GM23338 (cell line): ENCODE results near the gene RCAN1. TPM values are rescaled to one million over a fixed set of nuclear protein-coding genes. Genes with fewer than 3 reads are reported as not detected.
"Not testable (repeated sequence)": the region's sequence is repeated elsewhere in the genome, so short reads cannot be mapped to it uniquely, and the experiment has no call there.

ENCODE experiments used
- ATAC-seq: fragments of 200-7000 bp; cut with Tn5 transposase; 3 replicates; pipeline ENCODE4 v1.9.1; 2020
- DNase-seq: peaks from one replicate; pipeline ENCODE4 v3.0.0-alpha.2; 2015; ENCODE audit warnings: low spot score
- H2AFZ ChIP-seq: fragments of 200-600 bp; sonication (generic); 2 replicates; pipeline ENCODE4 v1.8.0; 2016; ENCODE audit warnings: antibody characterized with exemption, mild to moderate bottlenecking, moderate library complexity
- H3F3A ChIP-seq: fragments of 200-600 bp; sonication (generic); replicated peaks from 2 replicates; pipeline ENCODE4 v1.8.0; 2017; ENCODE audit warnings: antibody characterized with exemption, mixed run types, low read depth
- H3K27ac ChIP-seq: fragments of 200-600 bp; sonication (generic); 2 replicates; pipeline ENCODE4 v1.6.1; 2016; ENCODE audit warnings: low read depth
- H3K27me3 ChIP-seq: fragments of 200-600 bp; sonication (generic); 2 replicates; pipeline ENCODE4 v1.8.0; 2016; ENCODE audit warnings: mild to moderate bottlenecking, mixed run types, moderate library complexity; ENCODE audit not compliant: insufficient read depth
- H3K36me3 ChIP-seq: fragments of 200-600 bp; sonication (generic); 2 replicates; pipeline ENCODE4 v1.8.0; 2016; ENCODE audit warnings: mild to moderate bottlenecking; ENCODE audit not compliant: insufficient read depth
- H3K4me1 ChIP-seq: fragments of 200-600 bp; sonication (generic); 2 replicates; pipeline ENCODE4 v1.8.0; 2016; ENCODE audit warnings: mild to moderate bottlenecking, moderate library complexity; ENCODE audit not compliant: insufficient read depth
- H3K4me2 ChIP-seq: fragments of 200-600 bp; sonication (generic); 2 replicates; pipeline ENCODE4 v1.7.1; 2017; ENCODE audit warnings: mixed run types
- H3K4me3 ChIP-seq: fragments of 200-600 bp; sonication (generic); 2 replicates; pipeline ENCODE4 v1.6.1; 2016; ENCODE audit warnings: mixed run types
- H3K79me2 ChIP-seq: fragments of 200-600 bp; sonication (generic); replicated peaks from 2 replicates; pipeline ENCODE4 v1.8.0; 2017; ENCODE audit warnings: mild to moderate bottlenecking; ENCODE audit not compliant: insufficient read depth
- H3K9me2 ChIP-seq: fragments of 200-600 bp; sonication (generic); 2 replicates; pipeline ENCODE4 v1.8.0; 2017; ENCODE audit not compliant: insufficient read depth
- H4K20me1 ChIP-seq: fragments of 200-600 bp; sonication (generic); replicated peaks from 2 replicates; pipeline ENCODE4 v1.8.0; 2017; ENCODE audit warnings: mild to moderate bottlenecking; ENCODE audit not compliant: insufficient read depth
- H3K27ac Mint-ChIP-seq: 2 replicates; pipeline ENCODE4 v1.8.0; 2020; ENCODE audit warnings: inconsistent platforms, mild to moderate bottlenecking, moderate library complexity, mixed read lengths
- H3K27me3 Mint-ChIP-seq: 3 replicates; pipeline ENCODE4 v1.8.0; 2022; ENCODE audit warnings: low read depth, mild to moderate bottlenecking, moderate library complexity, mixed read lengths, inconsistent platforms; ENCODE audit not compliant: insufficient read depth, poor library complexity
- H3K36me3 Mint-ChIP-seq: 3 replicates; pipeline ENCODE4 v1.8.0; 2021; ENCODE audit warnings: low read depth, mild to moderate bottlenecking, inconsistent platforms, moderate library complexity, mixed read lengths
- H3K4me1 Mint-ChIP-seq: 3 replicates; pipeline ENCODE4 v1.8.0; 2020; ENCODE audit warnings: mild to moderate bottlenecking, inconsistent platforms, mixed read lengths
- H3K4me3 Mint-ChIP-seq: 3 replicates; pipeline ENCODE4 v1.8.0; 2021; ENCODE audit warnings: moderate library complexity, mild to moderate bottlenecking, inconsistent platforms, mixed read lengths
- H3K9me3 Mint-ChIP-seq: 3 replicates; pipeline ENCODE4 v1.8.0; 2020; ENCODE audit warnings: moderate library complexity, mild to moderate bottlenecking, inconsistent platforms, mixed read lengths
- CREB1 ChIP-seq: fragments of 250-450 bp; sonication (Bioruptor Pico); IDR thresholded peaks from 2 replicates; pipeline ENCODE4 v1.5.0; 2020; ENCODE audit warnings: low read depth, mild to moderate bottlenecking, moderate library complexity
- CTCF ChIP-seq, 2 experiments: fragments of 200-600 bp in 1 of 2; sonication (generic) in 1 of 2; conservative IDR thresholded peaks; 2 replicates each; pipeline versions ENCODE4 v1.5.1 to v1.6.1; 2016 to 2017; ENCODE audit warnings: antibody characterized with exemption in 2 of 2, low read depth in 2 of 2, mild to moderate bottlenecking in 2 of 2, moderate library complexity in 1 of 2
- EZH2phosphoT487 ChIP-seq: fragments of 200-600 bp; sonication (generic); IDR thresholded peaks from one replicate; pipeline ENCODE4 v1.8.1; 2018; ENCODE audit warnings: antibody characterized with exemption; ENCODE audit not compliant: unreplicated experiment
- POLR2AphosphoS5 ChIP-seq: IDR thresholded peaks from 2 replicates; pipeline ENCODE4 v1.6.1; 2016; ENCODE audit warnings: antibody characterized with exemption, low read depth
- STAT1 ChIP-seq: IDR thresholded peaks from one replicate; pipeline ENCODE4 v1.6.1; 2016; ENCODE audit warnings: antibody characterized with exemption; ENCODE audit not compliant: unreplicated experiment
- ZNF114 ChIP-seq: fragments of 250-450 bp; sonication (Bioruptor Pico); IDR thresholded peaks from 2 replicates; pipeline ENCODE4 v1.5.0; 2020; ENCODE audit warnings: mild to moderate bottlenecking, moderate library complexity
- ZNF462 ChIP-seq: fragments of 250-450 bp; sonication (Bioruptor Pico); IDR thresholded peaks from 2 replicates; pipeline ENCODE4 v1.5.0; 2020; ENCODE audit warnings: mild to moderate bottlenecking, moderate library complexity
- polyA plus RNA-seq: library from polyadenylated mRNA; unstranded; fragments of >200 nt; fragmentation: Nextera tagmentation; extraction: Ambion mirVana; gene quantifications from 2 replicates; pipeline ENCODE4 v1.2.1, GENCODE V29; 2016
- total RNA-seq: library from RNA; depleted of rRNA; stranded (reverse); fragments of >200 nt; shearing (Covaris generic); gene quantifications from 2 replicates; pipeline ENCODE4 v1.2.3, GENCODE V29; 2014

Gene RCAN1
- total and polyA plus RNA-seq, 2 experiments from 2014 or later: 3.7 to 5.2 TPM

GRCh38 chr21:34558166-34558565 is 56.7 kb downstream of the RCAN1 start (continued):
- no peak for TF ChIP-seq ZNF462 (CRISPR knock-in tag)
- no peak for TF ChIP-seq CTCF (conservative IDR thresholded peaks at IDR 0.05; ENCODE audit: low read depth in 2 of 2)
- TF ChIP-seq EZH2phosphoT487: no peak
- no peak for TF ChIP-seq POLR2AphosphoS5
- TF ChIP-seq CREB1 (CRISPR knock-in tag): no peak

- Histone ChIP-seq H3K4me3 (no peak overlapping the region), H3K36me3 (no peaks in the 10 kb centered on the region; the same call in 1 of the 2 replicates), H3K79me2 (no peaks in the 10 kb centered on the region), H3K4me1 (no peaks in the 10 kb centered on the region), H4K20me1 (no peaks in the 10 kb centered on the region), H3K9me2 (no peaks in the 10 kb centered on the region), H3K27me3 (no peaks in the 10 kb centered on the region), H3K27ac (no peak overlapping the region), H3F3A (no peaks in the 10 kb centered on the region), H3K4me2 (no peak overlapping the region), H2AFZ (no peak overlapping the region)
- H3K4me1 Mint-ChIP-seq: peaks cover 4% of the 10 kb centered on the region
- no peak for TF ChIP-seq STAT1
- TF ChIP-seq EZH2phosphoT487: no peak
- no peak for TF ChIP-seq ZNF114 (CRISPR knock-in tag)
- no peaks in the 10 kb centered on the region for H3K27me3 Mint-ChIP-seq
- ATAC-seq (no peak), DNase-seq (no peak)
- H3K9me3 Mint-ChIP-seq: peaks cover 16% of the 10 kb centered on the region
- H3K27ac Mint-ChIP-seq: no peak overlapping the region
- no peak overlapping the region for H3K4me3 Mint-ChIP-seq
- H3K36me3 Mint-ChIP-seq: peaks cover 12% of the 10 kb centered on the region
Measured at GRCh38 chr21:34557261-34557660, 57.7 kb downstream of the RCAN1 start.

- H4K20me1 ChIP-seq, H3K4me2 ChIP-seq, H3F3A ChIP-seq, H3K4me3 ChIP-seq, H3K36me3 ChIP-seq, H3K27me3 ChIP-seq, H3K27ac Mint-ChIP-seq, H3K4me3 Mint-ChIP-seq, H3K4me1 Mint-ChIP-seq, H2AFZ ChIP-seq, H3K4me1 ChIP-seq, H3K27me3 Mint-ChIP-seq, H3K79me2 ChIP-seq, ATAC-seq, DNase-seq, H3K27ac ChIP-seq: not testable (repeated sequence)
- peaks cover 15% of the 10 kb centered on the region for H3K9me2 ChIP-seq
- peaks cover 12% of the 10 kb centered on the region for H3K36me3 Mint-ChIP-seq
- H3K9me3 Mint-ChIP-seq: peaks cover 16% of the 10 kb centered on the region
Measured at GRCh38 chr21:34554670-34555069, 60.2 kb downstream of the RCAN1 start.
